Measurements from ENCODE around the gene NKX2-2.
A peak's percentile ranks its signal among the peaks of the same experiment; 100 is the strongest.

NKX2-2 gene

GRCh38 chr20:21518292-21518991, 4.6 kb upstream of the NKX2-2 start:
- Histone ChIP-seq H3K27ac (ENCODE audit: low read depth, low read length) (no peak overlapping the region), H3K4me3 (ENCODE audit: low read length) (no peak overlapping the region), H3K4me1 (ENCODE audit: control insufficient read depth, insufficient read depth, low read length) (peaks cover 2% of the 10 kb centered on the region), H3K27me3 (ENCODE audit: control insufficient read depth, insufficient read depth, low read length) (peaks cover 50% of the 10 kb centered on the region), H3K36me3 (ENCODE audit: control insufficient read depth, insufficient read depth, low read length) (no peaks in the 10 kb centered on the region), H3K9ac (ENCODE audit: low read length) (no peak overlapping the region)

DNA sequence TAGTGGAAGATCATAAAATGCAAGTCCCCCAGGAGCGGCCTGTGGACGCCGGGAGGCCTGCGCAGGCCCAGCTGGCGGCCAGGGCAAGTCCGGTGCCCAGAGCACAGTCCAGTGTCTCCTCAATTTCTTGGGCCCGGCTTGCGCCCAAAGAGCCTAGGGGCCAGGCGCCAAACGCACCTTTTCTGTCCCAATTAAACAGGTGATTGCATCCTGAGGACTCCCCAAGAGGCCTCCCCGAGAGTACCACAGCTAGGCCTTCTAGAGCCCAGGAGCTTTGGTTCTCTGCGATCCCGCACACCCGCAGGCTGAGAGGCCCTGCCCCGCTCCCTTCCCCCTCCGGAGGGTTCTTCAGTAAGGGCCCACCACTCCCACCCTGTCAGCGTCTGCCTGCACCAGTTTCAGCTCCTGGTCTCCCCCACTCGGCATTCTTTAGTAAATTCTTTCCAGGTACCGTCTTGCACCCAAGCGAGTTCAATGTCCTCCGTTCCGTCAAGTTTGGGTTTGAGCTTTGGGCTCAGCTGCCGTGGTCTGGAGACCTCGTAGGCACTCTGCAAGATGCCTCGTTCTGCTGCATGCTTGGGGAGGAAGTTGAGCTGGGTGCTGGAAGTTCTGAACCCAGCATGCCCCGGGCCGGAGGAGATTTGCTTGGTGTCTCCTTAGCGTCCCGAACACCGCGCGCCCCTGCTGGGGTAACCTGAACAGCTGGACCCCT, 3.9 kb upstream of the NKX2-2 start:
- Histone ChIP-seq H3K9ac (ENCODE audit: low read length) (no peak overlapping the region), H3K36me3 (ENCODE audit: control insufficient read depth, insufficient read depth, low read length) (no peaks in the 10 kb centered on the region), H3K27me3 (ENCODE audit: control insufficient read depth, insufficient read depth, low read length) (peaks cover 50% of the 10 kb centered on the region), H3K27ac (ENCODE audit: low read depth, low read length) (no peak overlapping the region), H3K4me1 (ENCODE audit: control insufficient read depth, insufficient read depth, low read length) (peaks cover 2% of the 10 kb centered on the region), H3K4me3 (ENCODE audit: low read length) (no peak overlapping the region)

- no peak overlapping the region for H3K27ac ChIP-seq (ENCODE audit: low read depth, low read length)
Measured at GRCh38 chr20:21516861-21517565, 3.1 kb upstream of the NKX2-2 start.

DNA sequence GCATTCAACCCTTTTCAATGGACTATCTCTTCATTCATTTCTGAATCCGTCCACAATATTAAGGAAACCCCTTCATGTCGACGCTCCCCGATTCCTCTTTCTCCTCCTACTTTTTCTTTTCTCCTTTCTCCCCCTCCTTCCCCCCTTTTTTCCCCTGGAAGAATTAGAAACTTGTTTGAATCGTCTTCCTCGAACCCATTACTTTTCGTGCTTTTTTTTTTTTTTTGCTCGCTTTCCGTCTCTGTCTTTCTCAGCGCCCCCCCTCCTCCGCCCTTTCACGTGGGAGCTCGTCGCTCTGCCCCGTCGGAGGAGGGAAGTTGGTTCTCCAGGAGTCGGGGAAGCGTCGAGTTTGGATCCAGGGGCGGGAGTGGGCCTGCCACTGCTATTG, 2.3 kb upstream of the NKX2-2 start:
- no peak overlapping the region for H3K4me3 ChIP-seq (ENCODE audit: low read length)
- H3K27ac ChIP-seq (ENCODE audit: low read depth, low read length): no peak overlapping the region
- no peaks in the 10 kb centered on the region for H3K36me3 ChIP-seq (ENCODE audit: control insufficient read depth, insufficient read depth, low read length)
- no peak overlapping the region for H3K9ac ChIP-seq (ENCODE audit: low read length)
- H3K4me1 ChIP-seq (ENCODE audit: control insufficient read depth, insufficient read depth, low read length): peaks cover 2% of the 10 kb centered on the region
- peaks cover 57% of the 10 kb centered on the region for H3K27me3 ChIP-seq (ENCODE audit: control insufficient read depth, insufficient read depth, low read length)

More at GRCh38 chr20:21516861-21517565, 3.1 kb upstream of the NKX2-2 start:
- H3K27me3 ChIP-seq (ENCODE audit: control insufficient read depth, insufficient read depth, low read length): peaks cover 55% of the 10 kb centered on the region
- no peak overlapping the region for H3K4me3 ChIP-seq (ENCODE audit: low read length)
- H3K9ac ChIP-seq (ENCODE audit: low read length): no peak overlapping the region
- H3K4me1 ChIP-seq (ENCODE audit: control insufficient read depth, insufficient read depth, low read length): peaks cover 2% of the 10 kb centered on the region
- no peaks in the 10 kb centered on the region for H3K36me3 ChIP-seq (ENCODE audit: control insufficient read depth, insufficient read depth, low read length)

GRCh38 chr20:21515300-21516179, 1.7 kb upstream of the NKX2-2 start:
- peaks cover 57% of the 10 kb centered on the region for H3K27me3 ChIP-seq (ENCODE audit: control insufficient read depth, insufficient read depth, low read length)
- H3K9ac ChIP-seq (ENCODE audit: low read length): no peak overlapping the region
- peaks cover 2% of the 10 kb centered on the region for H3K4me1 ChIP-seq (ENCODE audit: control insufficient read depth, insufficient read depth, low read length)
- H3K36me3 ChIP-seq (ENCODE audit: control insufficient read depth, insufficient read depth, low read length): no peaks in the 10 kb centered on the region
- H3K27ac ChIP-seq (ENCODE audit: low read depth, low read length): no peak overlapping the region
- H3K4me3 ChIP-seq (ENCODE audit: low read length): no peak overlapping the region

DNA sequence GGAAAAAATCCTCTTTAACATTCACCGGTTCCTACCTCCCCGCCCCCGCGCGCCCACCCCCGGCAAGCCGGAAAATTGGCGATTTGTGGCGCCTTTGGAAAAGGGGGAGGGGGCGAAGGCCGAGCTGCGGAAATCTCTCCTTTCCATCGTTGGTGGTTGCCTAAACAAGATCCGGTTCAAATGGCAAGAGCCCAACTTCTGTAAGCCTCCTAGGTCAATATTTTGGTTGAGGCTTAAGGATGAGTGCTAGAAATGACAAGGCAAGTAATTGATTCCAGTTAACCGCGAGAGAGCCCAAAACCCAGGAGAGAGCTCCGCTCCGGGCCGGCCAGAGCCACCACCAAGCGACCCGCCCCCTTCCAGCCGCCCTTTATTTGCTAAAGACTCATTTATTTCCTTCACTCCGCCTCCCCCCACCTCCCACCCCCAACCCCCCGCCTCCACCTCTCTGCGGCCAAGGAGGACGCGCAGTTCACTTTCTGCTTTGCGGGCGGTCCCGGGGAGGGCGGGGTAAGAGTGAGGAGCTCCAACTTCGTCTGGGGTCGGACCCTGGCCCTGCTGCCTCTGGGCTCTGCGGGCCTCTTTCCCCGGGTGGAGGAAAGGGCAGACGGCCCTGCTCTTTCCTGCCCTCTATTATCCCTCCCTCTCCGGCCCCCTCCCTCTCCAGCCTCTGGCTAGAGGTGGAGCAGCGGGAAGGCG, 838 bp upstream of the NKX2-2 start:
- no peaks in the 10 kb centered on the region for H3K36me3 ChIP-seq (ENCODE audit: control insufficient read depth, insufficient read depth, low read length)
- no peak overlapping the region for H3K9ac ChIP-seq (ENCODE audit: low read length)
- H3K4me1 ChIP-seq (ENCODE audit: control insufficient read depth, insufficient read depth, low read length): peaks cover 2% of the 10 kb centered on the region
- peaks cover 56% of the 10 kb centered on the region for H3K27me3 ChIP-seq (ENCODE audit: control insufficient read depth, insufficient read depth, low read length)
- H3K4me3 ChIP-seq (ENCODE audit: low read length): no peak overlapping the region
- H3K27ac ChIP-seq (ENCODE audit: low read depth, low read length): no peak overlapping the region

GRCh38 chr20:21513181-21513663, 642 bp downstream of the NKX2-2 start:
- peaks cover 2% of the 10 kb centered on the region for H3K4me1 ChIP-seq (ENCODE audit: control insufficient read depth, insufficient read depth, low read length)
- peak overlapping the region; percentile 32 for H3K4me3 ChIP-seq (ENCODE audit: low read length)
- no peak overlapping the region for H3K27ac ChIP-seq (ENCODE audit: low read depth, low read length)
- no peaks in the 10 kb centered on the region for H3K36me3 ChIP-seq (ENCODE audit: control insufficient read depth, insufficient read depth, low read length)
- H3K9ac ChIP-seq (ENCODE audit: low read length): no peak overlapping the region
- peaks cover 47% of the 10 kb centered on the region for H3K27me3 ChIP-seq (ENCODE audit: control insufficient read depth, insufficient read depth, low read length)

GRCh38 chr20:21512634-21513180, 1.2 kb downstream of the NKX2-2 start:
- H3K27me3 ChIP-seq (ENCODE audit: control insufficient read depth, insufficient read depth, low read length): peaks cover 45% of the 10 kb centered on the region
- H3K9ac ChIP-seq (ENCODE audit: low read length): no peak overlapping the region
- no peaks in the 10 kb centered on the region for H3K36me3 ChIP-seq (ENCODE audit: control insufficient read depth, insufficient read depth, low read length)
- peak overlapping the region; percentile 33 for H3K4me3 ChIP-seq (ENCODE audit: low read length)
- H3K27ac ChIP-seq (ENCODE audit: low read depth, low read length): no peak overlapping the region
- peaks cover 2% of the 10 kb centered on the region for H3K4me1 ChIP-seq (ENCODE audit: control insufficient read depth, insufficient read depth, low read length)

- H3K27ac ChIP-seq (ENCODE audit: low read depth, low read length): no peak overlapping the region
- H3K4me1 ChIP-seq (ENCODE audit: control insufficient read depth, insufficient read depth, low read length): peaks cover 2% of the 10 kb centered on the region
- no peak overlapping the region for H3K9ac ChIP-seq (ENCODE audit: low read length)
- H3K27me3 ChIP-seq (ENCODE audit: control insufficient read depth, insufficient read depth, low read length): peaks cover 44% of the 10 kb centered on the region
- H3K36me3 ChIP-seq (ENCODE audit: control insufficient read depth, insufficient read depth, low read length): no peaks in the 10 kb centered on the region
- H3K4me3 ChIP-seq (ENCODE audit: low read length): peak overlapping the region; percentile 33
Measured at GRCh38 chr20:21511850-21512633, 1.8 kb downstream of the NKX2-2 start.

- H3K4me1 ChIP-seq (ENCODE audit: control insufficient read depth, insufficient read depth, low read length): peaks cover 2% of the 10 kb centered on the region
- no peak overlapping the region for H3K4me3 ChIP-seq (ENCODE audit: low read length)
- H3K9ac ChIP-seq (ENCODE audit: low read length): no peak overlapping the region
- no peaks in the 10 kb centered on the region for H3K36me3 ChIP-seq (ENCODE audit: control insufficient read depth, insufficient read depth, low read length)
- H3K27ac ChIP-seq (ENCODE audit: low read depth, low read length): no peak overlapping the region
- peaks cover 39% of the 10 kb centered on the region for H3K27me3 ChIP-seq (ENCODE audit: control insufficient read depth, insufficient read depth, low read length)
Measured at GRCh38 chr20:21511485-21511849, 2.4 kb downstream of the NKX2-2 start.
